Epidermal melanocyte (primary cell): ENCODE results near the gene SH3RF3.
A peak's percentile ranks its signal among the peaks of the same experiment; 100 is the strongest.

Experiments used
- DNase-seq: peaks from one replicate; pipeline ENCODE4 v3.0.0; 2011; ENCODE audit warnings: low spot score; ENCODE audit not compliant: insufficient read length

SH3RF3 gene

GRCh38 chr2:109487871-109488655, 359.1 kb downstream of the SH3RF3 start:
- no peak for DNase-seq

- DNase-seq = no peak
These were observed 360.3 kb downstream of the SH3RF3 start for GRCh38 chr2:109489296-109489695.

- DNase-seq = no peak
These were observed 364.4 kb downstream of the SH3RF3 start for GRCh38 chr2:109493176-109493935.

GRCh38 chr2:109494351-109494750, 365.3 kb downstream of the SH3RF3 start:
- DNase-seq = no peak

GRCh38 chr2:109497463-109497862, 368.5 kb downstream of the SH3RF3 start:
- DNase-seq = peak; percentile 81

- DNase-seq = no peak
These were observed 369.2 kb downstream of the SH3RF3 start for GRCh38 chr2:109497911-109498870.

GRCh38 chr2:109498906-109499305, 369.9 kb downstream of the SH3RF3 start:
- DNase-seq = no peak

- DNase-seq = no peak
These were observed 370.6 kb downstream of the SH3RF3 start for GRCh38 chr2:109499566-109499965.

- DNase-seq = no peak
These were observed 371.9 kb downstream of the SH3RF3 start for GRCh38 chr2:109500910-109501309.

GRCh38 chr2:109501461-109501860, 372.5 kb downstream of the SH3RF3 start:
- DNase-seq = no peak

- no peak for DNase-seq
These were observed 374.2 kb downstream of the SH3RF3 start for GRCh38 chr2:109503191-109503590.

- DNase-seq = no peak
These were observed 378.2 kb downstream of the SH3RF3 start for GRCh38 chr2:109507217-109507616.

- no peak for DNase-seq
These were observed 378.8 kb downstream of the SH3RF3 start for GRCh38 chr2:109507828-109508227.

GRCh38 chr2:109508556-109508955, 379.6 kb downstream of the SH3RF3 start:
- no peak for DNase-seq

GRCh38 chr2:109510136-109511028, 381.4 kb downstream of the SH3RF3 start:
- DNase-seq = peak; percentile 88

- no peak for DNase-seq
These were observed 382.2 kb downstream of the SH3RF3 start for GRCh38 chr2:109511168-109511567.

GRCh38 chr2:109512076-109512475, 383.1 kb downstream of the SH3RF3 start:
- no peak for DNase-seq

GRCh38 chr2:109513230-109513629, 384.2 kb downstream of the SH3RF3 start:
- DNase-seq = no peak

GRCh38 chr2:109513749-109514588, 385.0 kb downstream of the SH3RF3 start:
- DNase-seq = peak; percentile 80

- no peak for DNase-seq
These were observed 385.9 kb downstream of the SH3RF3 start for GRCh38 chr2:109514857-109515256.
